Measurements from ENCODE around the gene CSF1.

DNA sequence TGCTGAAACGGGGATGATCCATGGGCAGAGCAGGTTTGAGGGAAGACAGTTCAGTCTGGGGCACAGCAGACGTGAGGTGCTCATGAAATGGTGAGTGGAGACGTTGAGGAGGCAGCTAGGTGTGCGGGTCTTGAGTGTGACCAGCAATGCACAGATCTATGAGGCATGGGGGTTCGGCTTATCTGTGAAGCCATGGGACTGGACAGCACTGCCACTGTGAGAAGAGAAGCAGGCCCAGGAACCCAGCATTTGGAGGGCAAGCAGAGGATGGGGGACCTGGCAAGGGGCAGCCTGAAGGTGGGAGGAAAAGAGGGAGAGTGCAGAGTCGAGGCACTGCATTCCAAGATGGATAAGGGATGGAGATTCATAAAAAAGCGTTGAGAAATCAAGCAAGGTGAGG lies 8.0 kb downstream of the CSF1 start:
- TF ChIP-seq CTCF (optimal IDR thresholded peaks at IDR 0.05 in 1 of 3, IDR thresholded peaks at IDR 0.05 in 1 of 3, conservative IDR thresholded peaks at IDR 0.05 in 1 of 3; ENCODE audit: extremely low read depth in 1 of 3, insufficient read depth in 2 of 3, low read length in 3 of 3): no peak
- TF ChIP-seq EZH2 (IDR thresholded peaks at IDR 0.05; ENCODE audit: low read length): no peak

All from keratinocyte (primary cell).